ENCODE data around the gene FBXW8. TPM values are rescaled to one million over a fixed set of nuclear protein-coding genes. Genes with fewer than 3 reads are reported as not detected.
A peak's percentile ranks its signal among the peaks of the same experiment; 100 is the strongest.

FBXW8 gene, protein sequence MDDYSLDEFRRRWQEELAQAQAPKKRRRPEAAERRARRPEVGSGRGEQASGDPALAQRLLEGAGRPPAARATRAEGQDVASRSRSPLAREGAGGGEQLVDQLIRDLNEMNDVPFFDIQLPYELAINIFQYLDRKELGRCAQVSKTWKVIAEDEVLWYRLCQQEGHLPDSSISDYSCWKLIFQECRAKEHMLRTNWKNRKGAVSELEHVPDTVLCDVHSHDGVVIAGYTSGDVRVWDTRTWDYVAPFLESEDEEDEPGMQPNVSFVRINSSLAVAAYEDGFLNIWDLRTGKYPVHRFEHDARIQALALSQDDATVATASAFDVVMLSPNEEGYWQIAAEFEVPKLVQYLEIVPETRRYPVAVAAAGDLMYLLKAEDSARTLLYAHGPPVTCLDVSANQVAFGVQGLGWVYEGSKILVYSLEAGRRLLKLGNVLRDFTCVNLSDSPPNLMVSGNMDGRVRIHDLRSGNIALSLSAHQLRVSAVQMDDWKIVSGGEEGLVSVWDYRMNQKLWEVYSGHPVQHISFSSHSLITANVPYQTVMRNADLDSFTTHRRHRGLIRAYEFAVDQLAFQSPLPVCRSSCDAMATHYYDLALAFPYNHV
- total RNA-seq: 10 to 100 TPM in 1 of 4 donors, 1 to 10 TPM in 3; 4.7 to 28.9 (median 9.2) TPM

DNA sequence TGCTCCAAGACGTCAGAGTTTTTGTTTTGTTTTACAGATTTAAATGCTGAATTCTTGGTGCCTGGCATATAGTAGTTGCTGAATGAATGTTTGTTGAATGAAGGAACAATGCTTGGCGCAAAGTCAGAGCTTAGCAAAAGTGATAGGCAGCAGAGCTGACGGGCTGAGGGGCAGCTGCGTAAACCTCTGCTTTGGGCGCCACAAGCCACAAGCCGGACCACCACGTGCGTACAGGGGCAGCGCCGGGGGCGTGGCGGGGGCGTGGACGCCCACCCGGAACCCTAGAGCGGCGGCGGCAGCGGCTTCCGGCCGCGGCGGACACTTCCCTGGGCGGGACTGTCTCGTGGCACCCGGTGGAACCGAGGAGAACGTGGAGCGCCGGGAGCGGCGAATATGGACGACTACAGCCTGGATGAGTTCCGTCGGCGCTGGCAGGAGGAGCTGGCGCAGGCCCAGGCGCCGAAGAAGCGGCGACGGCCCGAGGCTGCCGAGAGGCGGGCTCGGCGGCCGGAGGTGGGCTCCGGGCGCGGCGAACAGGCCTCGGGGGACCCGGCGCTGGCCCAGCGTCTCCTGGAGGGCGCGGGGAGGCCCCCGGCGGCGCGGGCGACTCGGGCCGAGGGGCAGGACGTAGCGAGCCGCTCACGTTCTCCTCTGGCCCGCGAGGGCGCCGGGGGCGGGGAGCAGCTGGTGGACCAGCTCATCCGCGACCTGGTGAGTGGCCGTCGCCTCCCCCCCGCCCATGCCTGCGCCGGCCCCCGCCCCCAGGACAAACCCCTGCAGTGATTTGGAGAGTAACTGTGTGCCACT lies at the start of gene FBXW8:
TSS of gene FBXW8 (plus strand) at position 306 of the 807 bp plus-strand sequence. CDS start at position 394, 88 bp downstream.
- peak within 1 kb of the TSS; percentile 64 to 76 (median 74) for H3K27ac ChIP-seq
- H3K27me3 ChIP-seq: no peaks in the 10 kb centered on the region
- peak; percentile 66 to 80 (median 79) for DNase-seq
- no peak for TF ChIP-seq POLR2A (IDR thresholded peaks at IDR 0.05)
- TF ChIP-seq, protein P1, sequence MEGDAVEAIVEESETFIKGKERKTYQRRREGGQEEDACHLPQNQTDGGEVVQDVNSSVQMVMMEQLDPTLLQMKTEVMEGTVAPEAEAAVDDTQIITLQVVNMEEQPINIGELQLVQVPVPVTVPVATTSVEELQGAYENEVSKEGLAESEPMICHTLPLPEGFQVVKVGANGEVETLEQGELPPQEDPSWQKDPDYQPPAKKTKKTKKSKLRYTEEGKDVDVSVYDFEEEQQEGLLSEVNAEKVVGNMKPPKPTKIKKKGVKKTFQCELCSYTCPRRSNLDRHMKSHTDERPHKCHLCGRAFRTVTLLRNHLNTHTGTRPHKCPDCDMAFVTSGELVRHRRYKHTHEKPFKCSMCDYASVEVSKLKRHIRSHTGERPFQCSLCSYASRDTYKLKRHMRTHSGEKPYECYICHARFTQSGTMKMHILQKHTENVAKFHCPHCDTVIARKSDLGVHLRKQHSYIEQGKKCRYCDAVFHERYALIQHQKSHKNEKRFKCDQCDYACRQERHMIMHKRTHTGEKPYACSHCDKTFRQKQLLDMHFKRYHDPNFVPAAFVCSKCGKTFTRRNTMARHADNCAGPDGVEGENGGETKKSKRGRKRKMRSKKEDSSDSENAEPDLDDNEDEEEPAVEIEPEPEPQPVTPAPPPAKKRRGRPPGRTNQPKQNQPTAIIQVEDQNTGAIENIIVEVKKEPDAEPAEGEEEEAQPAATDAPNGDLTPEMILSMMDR (IDR thresholded peaks at IDR 0.05): no peak
- H3K4me3 ChIP-seq: peak within 1 kb of the TSS; percentile 83 to 99 (median 95)
- peaks cover 0 to 10% (median 0%) of the 10 kb centered on the region in 4 donors for H3K4me1 ChIP-seq
- no peaks in the 10 kb centered on the region for H3K9me3 ChIP-seq
- H3K36me3 ChIP-seq: no peaks in the 10 kb centered on the region

DNA sequence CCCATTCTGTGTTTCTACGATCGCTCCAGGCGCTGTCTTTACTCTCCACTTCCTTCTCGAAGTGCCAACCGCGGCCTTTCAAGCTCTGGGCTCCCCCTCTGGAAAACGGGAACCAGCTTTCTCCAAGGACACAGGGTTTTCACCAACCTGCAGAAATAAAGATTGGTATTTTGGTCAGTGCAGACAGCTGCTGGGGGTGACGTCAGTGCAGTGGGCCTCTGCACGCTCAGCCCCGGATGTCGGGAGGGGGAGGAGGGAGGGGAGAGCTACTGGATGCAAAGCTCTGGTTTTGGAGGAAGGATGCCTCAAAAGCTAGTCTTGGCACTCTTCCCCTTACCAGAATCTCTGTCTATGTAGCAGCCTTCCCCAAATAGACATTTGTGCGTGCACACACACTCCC lies 49.4 kb upstream of the FBXW8 start:
- Histone ChIP-seq H3K36me3 (no peaks in the 10 kb centered on the region), H3K27me3 (no peaks in the 10 kb centered on the region), H3K9me3 (no peaks in the 10 kb centered on the region), H3K4me3 (no peak overlapping the region), H3K27ac (peak overlapping the region in 1 of 4 donors; percentile 46), H3K4me1 (no peaks in the 10 kb centered on the region)
- TF ChIP-seq, protein P1 (IDR thresholded peaks at IDR 0.05): no peak
- TF ChIP-seq POLR2A (IDR thresholded peaks at IDR 0.05): no peak
- DNase-seq: peak in 2 of 3 donors; percentile 74 to 82

DNA sequence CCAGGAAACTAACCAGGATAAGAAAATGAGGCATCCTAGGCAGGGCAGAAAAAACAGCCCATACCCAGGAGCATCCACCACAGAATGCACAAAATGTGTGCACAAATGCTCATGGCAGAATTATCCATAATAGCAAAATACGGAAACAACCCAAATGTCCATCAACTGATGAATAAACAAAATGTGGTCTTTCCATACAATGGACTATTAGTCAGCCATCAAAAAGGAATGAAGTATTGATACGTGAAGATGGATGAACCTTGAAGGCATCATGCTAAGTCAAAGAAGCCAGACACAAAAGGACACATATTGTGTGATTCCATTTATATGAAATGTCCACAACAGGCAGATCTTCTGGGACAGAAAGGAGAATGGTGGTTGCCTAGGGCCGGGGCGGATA lies 48.6 kb upstream of the FBXW8 start:
- H3K9me3 ChIP-seq: no peaks in the 10 kb centered on the region

DNA sequence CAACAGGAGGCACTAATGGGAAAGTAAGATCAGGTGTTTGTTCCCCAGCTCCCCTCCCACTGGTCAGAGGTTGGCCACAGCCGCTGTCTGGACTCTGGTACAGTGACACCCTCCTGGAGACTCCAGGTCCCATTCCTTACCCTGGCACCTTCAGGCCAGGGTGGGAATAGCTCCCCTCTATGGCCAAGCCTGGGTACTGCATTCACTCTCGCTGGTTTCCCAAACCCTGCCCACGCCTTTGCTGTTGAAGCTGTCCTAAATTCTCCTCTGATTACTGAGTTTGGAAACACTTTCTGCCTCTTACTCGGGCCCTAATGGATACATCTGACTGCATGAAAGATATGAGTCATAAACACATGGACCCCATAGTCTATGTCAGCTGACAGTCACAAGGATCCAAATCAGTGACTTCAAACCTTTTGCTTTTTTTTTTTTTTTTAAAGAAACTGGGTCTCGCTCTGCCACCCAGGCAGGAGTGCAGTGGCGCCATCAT lies 47.4 kb upstream of the FBXW8 start:
- H3K9me3 ChIP-seq: no peaks in the 10 kb centered on the region
- no peak overlapping the region for H3K4me3 ChIP-seq
- DNase-seq: no peak

More for the DNA sequence above, 48.6 kb upstream of the FBXW8 start:
- H3K27me3 ChIP-seq: no peaks in the 10 kb centered on the region
- no peaks in the 10 kb centered on the region for H3K4me1 ChIP-seq
- no peak overlapping the region for H3K27ac ChIP-seq
- H3K36me3 ChIP-seq: no peaks in the 10 kb centered on the region
- no peak for DNase-seq
- no peak overlapping the region for H3K4me3 ChIP-seq
- no peak for TF ChIP-seq POLR2A (IDR thresholded peaks at IDR 0.05)

DNA sequence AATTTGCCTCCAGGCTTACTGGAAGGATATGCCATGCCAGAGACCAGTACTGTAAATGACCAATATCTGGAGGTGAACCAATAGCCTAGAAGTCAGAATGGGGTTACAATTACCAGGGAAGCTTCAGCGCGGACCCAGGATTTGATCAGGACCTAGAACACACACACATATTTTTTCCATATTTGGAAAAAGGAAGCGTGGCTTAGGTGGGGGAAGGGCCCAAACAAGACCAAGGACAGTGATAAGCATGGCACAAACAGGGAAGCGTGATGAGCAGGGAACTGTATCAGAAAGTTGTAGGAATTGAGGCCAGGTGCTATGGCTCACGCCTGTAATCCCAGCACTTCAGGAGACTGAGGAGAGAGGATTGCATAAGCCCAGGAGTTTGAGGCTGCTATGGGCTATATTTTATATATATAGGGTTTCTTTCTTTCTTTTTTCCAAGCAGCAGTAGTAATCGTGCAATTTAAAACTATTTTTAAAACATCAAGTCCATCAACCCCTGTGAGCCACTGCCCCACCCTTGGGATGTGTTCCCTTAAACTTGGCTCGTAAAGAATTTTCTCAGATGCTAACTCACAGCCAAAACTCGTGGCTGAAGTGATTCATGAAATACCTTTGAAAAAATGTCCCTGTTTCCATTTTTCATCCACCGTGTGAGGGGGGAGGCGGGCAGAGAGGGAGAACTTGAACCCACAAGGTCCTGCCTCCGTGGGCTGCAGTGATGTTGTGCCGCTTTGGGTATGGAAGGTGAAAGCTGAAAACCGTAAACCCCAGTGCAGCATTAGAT lies 46.2 kb upstream of the FBXW8 start:
- no peaks in the 10 kb centered on the region for H3K27me3 ChIP-seq
- H3K4me1 ChIP-seq: no peaks in the 10 kb centered on the region
- DNase-seq: no peak
- TF ChIP-seq POLR2A (IDR thresholded peaks at IDR 0.05): no peak
- TF ChIP-seq, protein P1 (IDR thresholded peaks at IDR 0.05): no peak
- no peak overlapping the region for H3K27ac ChIP-seq
- H3K9me3 ChIP-seq: no peaks in the 10 kb centered on the region
- no peak overlapping the region for H3K4me3 ChIP-seq
- no peaks in the 10 kb centered on the region for H3K36me3 ChIP-seq

More for the DNA sequence above, 47.4 kb upstream of the FBXW8 start:
- Histone ChIP-seq H3K36me3 (no peaks in the 10 kb centered on the region), H3K27me3 (no peaks in the 10 kb centered on the region), H3K27ac (no peak overlapping the region), H3K4me1 (no peaks in the 10 kb centered on the region)
- TF ChIP-seq, protein P1 (IDR thresholded peaks at IDR 0.05): peak in 4 of 6 experiments; percentile 11 to 48 (median 28)
- TF ChIP-seq POLR2A (IDR thresholded peaks at IDR 0.05): no peak
